HEK293 (cell line): ENCODE results near the gene TMEM267.

ENCODE experiments used
- CTCF ChIA-PET: fragments of 350-600 bp; formaldehyde crosslinking; extraction: SDS; loops from one replicate; lab custom pipeline; 2021; ENCODE audit warnings: antibody characterized with exemption; lab: Yijun Ruan, JAX
- POLR2A ChIA-PET: fragments of 300-600 bp; formaldehyde crosslinking; extraction: SDS; loops from one replicate; lab custom pipeline; 2020; ENCODE audit warnings: antibody characterized with exemption, inconsistent platforms; lab: Yijun Ruan, JAX
- H3K27ac ChIP-seq: fragments of 200-500 bp; sonication (Bioruptor generic); 2 replicates; pipeline ENCODE4 v1.5.1; 2014; ENCODE audit warnings: low read depth, low read length, control low read depth, inconsistent platforms; ENCODE audit errors: extremely low read depth
- H3K36me3 ChIP-seq, 2 experiments: fragments of 200-500 bp in 1 of 2; sonication (Bioruptor generic) in 1 of 2; 1 replicate in 1 of 2; 2 replicates in 1 of 2; pipeline ENCODE4 v1.5.1; 2014 to 2017; ENCODE audit warnings: inconsistent platforms in 2 of 2, low read length in 2 of 2; ENCODE audit not compliant: control insufficient read depth in 2 of 2, insufficient read depth in 1 of 2
- H3K4me1 ChIP-seq: fragments of 200-500 bp; sonication (Bioruptor generic); 2 replicates; pipeline ENCODE4 v1.5.1; 2014; ENCODE audit warnings: mild to moderate bottlenecking, low read length, inconsistent platforms; ENCODE audit not compliant: control insufficient read depth, insufficient read depth
- H3K4me3 ChIP-seq: 2 replicates; pipeline ENCODE4 v1.5.1; 2011; ENCODE audit warnings: low read depth, mild to moderate bottlenecking, control low read depth, low read length, moderate library complexity
- H3K9me3 ChIP-seq: fragments of 200-500 bp; sonication (Bioruptor generic); 2 replicates; pipeline ENCODE4 v1.5.1; 2014; ENCODE audit warnings: low read depth, low read length, inconsistent platforms; ENCODE audit not compliant: control insufficient read depth, insufficient read depth
- GLI2 ChIP-seq: fragments of 450-650 bp; formaldehyde crosslinking; IDR thresholded peaks from 2 replicates; pipeline ENCODE4; 2017; ENCODE audit warnings: missing biosample characterization, missing genetic modification characterization, low read depth, borderline replicate concordance
- HIC1 ChIP-seq: fragments of 450-650 bp; formaldehyde crosslinking; IDR thresholded peaks from 2 replicates; pipeline ENCODE4 v1.5.1; 2016; ENCODE audit warnings: missing biosample characterization, missing genetic modification characterization
- HOXD13 ChIP-seq: sonication (generic); formaldehyde crosslinking; IDR thresholded peaks from 2 replicates; pipeline ENCODE4 v1.8.0; 2022; ENCODE audit warnings: missing genetic modification reagents, borderline replicate concordance
- IKZF3 ChIP-seq: fragments of 450-650 bp; IDR thresholded peaks from 2 replicates; pipeline ENCODE4 v1.5.0; 2018; ENCODE audit warnings: missing biosample characterization, mild to moderate bottlenecking, missing genetic modification characterization, moderate library complexity
- KLF17 ChIP-seq: fragments of 450-650 bp; formaldehyde crosslinking; IDR thresholded peaks from 2 replicates; pipeline ENCODE4 v1.5.1; 2016; ENCODE audit warnings: missing biosample characterization, missing genetic modification characterization
- SALL2 ChIP-seq: fragments of 450-650 bp; formaldehyde crosslinking; IDR thresholded peaks from 2 replicates; pipeline ENCODE4 v1.5.0; 2017; ENCODE audit warnings: missing biosample characterization, mild to moderate bottlenecking, missing genetic modification characterization, borderline replicate concordance
- WT1 ChIP-seq: fragments of 450-650 bp; formaldehyde crosslinking; IDR thresholded peaks from 2 replicates; pipeline ENCODE4 v1.5.1; 2016; ENCODE audit warnings: missing biosample characterization, missing genetic modification characterization
- ZBTB10 ChIP-seq: fragments of 450-650 bp; formaldehyde crosslinking; IDR thresholded peaks from 2 replicates; pipeline ENCODE4 v1.5.1; 2016; ENCODE audit warnings: missing biosample characterization, missing genetic modification characterization
- ZBTB20 ChIP-seq: fragments of 450-650 bp; formaldehyde crosslinking; IDR thresholded peaks from 2 replicates; pipeline ENCODE4 v1.5.1; 2016; ENCODE audit warnings: missing biosample characterization, missing genetic modification characterization
- ZNF133 ChIP-seq: fragments of 450-650 bp; formaldehyde crosslinking; IDR thresholded peaks from 2 replicates; pipeline ENCODE4 v1.5.1; 2016; ENCODE audit warnings: missing biosample characterization, missing genetic modification characterization
- ZNF16 ChIP-seq: fragments of 450-650 bp; formaldehyde crosslinking; IDR thresholded peaks from 2 replicates; pipeline ENCODE4 v1.5.1; 2016; ENCODE audit warnings: low read depth, missing biosample characterization, missing genetic modification characterization
- ZNF202 ChIP-seq: fragments of 450-650 bp; formaldehyde crosslinking; IDR thresholded peaks from 2 replicates; pipeline ENCODE4 v1.5.1; 2016; ENCODE audit warnings: missing biosample characterization, missing genetic modification characterization, borderline replicate concordance
- ZNF266 ChIP-seq: fragments of 450-650 bp; formaldehyde crosslinking; IDR thresholded peaks from 2 replicates; pipeline ENCODE4 v1.5.1; 2016; ENCODE audit warnings: missing biosample characterization, missing genetic modification characterization, low read depth
- ZNF350 ChIP-seq: fragments of 450-650 bp; formaldehyde crosslinking; IDR thresholded peaks from 2 replicates; pipeline ENCODE4 v1.5.0; 2017; ENCODE audit warnings: missing biosample characterization, mild to moderate bottlenecking, missing genetic modification characterization
- ZNF391 ChIP-seq: fragments of 450-650 bp; formaldehyde crosslinking; IDR thresholded peaks from 2 replicates; pipeline ENCODE4 v1.5.1; 2016; ENCODE audit warnings: low read depth, missing biosample characterization, missing genetic modification characterization, borderline replicate concordance
- ZNF518A ChIP-seq: fragments of 450-650 bp; formaldehyde crosslinking; conservative IDR thresholded peaks from 2 replicates; pipeline ENCODE4 v1.5.1; 2016; ENCODE audit warnings: low read depth, missing biosample characterization, missing genetic modification characterization
- ZNF530 ChIP-seq: fragments of 450-650 bp; formaldehyde crosslinking; IDR thresholded peaks from 2 replicates; pipeline ENCODE4 v1.5.1; 2016; ENCODE audit warnings: low read depth, missing biosample characterization, missing genetic modification characterization
- ZNF571 ChIP-seq: fragments of 450-650 bp; formaldehyde crosslinking; IDR thresholded peaks from 2 replicates; pipeline ENCODE4 v1.5.0; 2017; ENCODE audit warnings: missing biosample characterization, missing genetic modification characterization
- ZNF596 ChIP-seq: fragments of 450-650 bp; IDR thresholded peaks from 2 replicates; pipeline ENCODE4 v1.5.0; 2018; ENCODE audit warnings: missing biosample characterization, mild to moderate bottlenecking, missing genetic modification characterization, moderate library complexity
- ZNF610 ChIP-seq: fragments of 450-650 bp; formaldehyde crosslinking; IDR thresholded peaks from 2 replicates; pipeline ENCODE4 v1.5.1; 2016; ENCODE audit warnings: missing biosample characterization, missing genetic modification characterization, borderline replicate concordance
- ZNF658 ChIP-seq: fragments of 450-650 bp; formaldehyde crosslinking; IDR thresholded peaks from 2 replicates; pipeline ENCODE4; 2016; ENCODE audit warnings: missing biosample characterization, missing genetic modification characterization
- ZNF664 ChIP-seq: fragments of 450-650 bp; formaldehyde crosslinking; IDR thresholded peaks from 2 replicates; pipeline ENCODE4 v1.5.1; 2016; ENCODE audit warnings: missing biosample characterization, missing genetic modification characterization
- ZNF776 ChIP-seq: fragments of 450-650 bp; formaldehyde crosslinking; IDR thresholded peaks from 2 replicates; pipeline ENCODE4 v1.5.0; 2017; ENCODE audit warnings: missing biosample characterization, missing genetic modification characterization, borderline replicate concordance
- ZSCAN16 ChIP-seq: fragments of 450-650 bp; formaldehyde crosslinking; IDR thresholded peaks from 2 replicates; pipeline ENCODE4 v1.5.1; 2016; ENCODE audit warnings: missing biosample characterization, missing genetic modification characterization

The TMEM267 gene

DNA sequence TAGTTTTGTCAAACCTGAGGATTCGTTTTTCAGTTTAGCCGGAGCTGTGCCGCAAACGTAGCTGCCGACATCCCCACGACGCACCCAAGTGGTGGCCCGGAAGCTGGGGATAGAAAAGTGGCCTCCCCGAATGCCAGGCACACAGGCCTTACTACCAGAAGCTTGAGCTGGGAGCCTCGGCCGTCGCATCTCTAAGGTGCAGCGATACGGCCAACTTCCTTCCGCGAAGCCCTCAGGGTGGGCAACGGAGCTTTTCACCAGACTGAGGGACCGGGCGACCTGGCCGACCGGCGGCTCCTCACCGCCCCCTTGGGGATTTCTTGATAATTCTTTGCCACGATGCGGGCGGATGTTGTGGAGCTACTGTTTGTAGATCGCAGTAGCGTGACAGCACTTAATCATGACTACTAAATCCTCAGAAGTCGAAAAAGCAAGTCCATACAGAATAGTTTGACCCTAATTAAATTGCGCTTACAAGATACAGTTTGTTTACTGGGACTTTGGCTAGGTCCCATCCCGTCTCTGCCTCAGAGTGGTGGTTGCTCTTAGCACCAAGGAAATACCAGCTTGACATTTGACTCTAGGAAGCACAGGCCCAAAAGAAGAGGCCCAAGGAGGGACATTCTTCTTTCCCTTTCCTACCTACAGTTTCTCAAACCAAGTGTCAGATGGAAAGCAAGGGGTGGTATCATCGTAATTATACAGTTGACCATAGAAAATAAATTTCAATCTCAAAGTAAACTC is 613 bp upstream of the TMEM267 start:
- ChIA-PET POLR2A (interaction anchor here (0.6 to 3.3 kb wide), 45 partner anchors 8 to 917 kb away, joined by 3 to 43 read pairs (median 6); partner anchors contain the start of genes C5orf34, CCL28, HMGCS1 and NNT), CTCF (interaction anchor here (0.5 to 3.6 kb wide), 49 partner anchors 8 to 379 kb away, joined by 3 to 59 read pairs (median 4); partner anchors contain the start of genes C5orf34, HMGCS1 and NNT)
- no peaks in the 10 kb centered on the region for H3K9me3 ChIP-seq
- peak overlapping the region; percentile 87 for H3K27ac ChIP-seq
- H3K4me3 ChIP-seq, result peak overlapping the region; percentile 81
- peaks cover 20 to 24% of the 10 kb centered on the region in 2 experiments for H3K36me3 ChIP-seq
- H3K4me1 ChIP-seq, result peaks cover 4% of the 10 kb centered on the region; the same call in 1 of the 2 replicates
- TF ChIP-seq WT1 (tag by site-specific recombination) (no peak), ZNF518A (tag by site-specific recombination) (peak; percentile 28; the same call in 1 of the 2 replicates), HOXD13 (CRISPR knock-in tag) (0 out of 2 replicates have a peak, but pooled peaks have one; percentile 33), ZNF571 (tag by site-specific recombination) (no peak), ZNF530 (tag by site-specific recombination) (no peak), KLF17 (peak; percentile 41; the same call in 1 of the 2 replicates), ZNF266 (no peak), ZNF658 (tag by site-specific recombination) (no peak), ZNF16 (tag by site-specific recombination) (0 out of 2 replicates have a peak, but pooled peaks have one; percentile 34), SALL2 (tag by site-specific recombination) (no peak), GLI2 (tag by site-specific recombination) (no peak), IKZF3 (tag by site-specific recombination) (no peak), HIC1 (tag by site-specific recombination) (peak; percentile 67; the same call in 1 of the 2 replicates), ZNF610 (tag by site-specific recombination) (no peak; the same call in 1 of the 2 replicates), ZNF776 (no peak), ZNF350 (tag by site-specific recombination) (no peak), ZNF664 (tag by site-specific recombination) (no peak), ZNF202 (tag by site-specific recombination) (no peak), ZNF133 (no peak), ZSCAN16 (no peak), ZBTB10 (tag by site-specific recombination) (peak; percentile 83), ZBTB20 (tag by site-specific recombination) (no peak; the same call in 1 of the 2 replicates), ZNF596 (tag by site-specific recombination) (no peak), ZNF391 (tag by site-specific recombination) (no peak)
